ENCODE results near the gene PLEKHM3. TPM values are rescaled to one million over a fixed set of nuclear protein-coding genes. Genes with fewer than 3 reads are reported as not detected.

Gene PLEKHM3
- total RNA-seq, 2 donors from 2014 or later = 20.5 to 21.8 TPM

- no peak for TF ChIP-seq CTCF (IDR thresholded peaks at IDR 0.05)
- DNase-seq (ENCODE audit: low spot score) = no peak
- H3K9me3 ChIP-seq = no peaks in the 10 kb centered on the region
- no peak overlapping the region for H3K27ac ChIP-seq
- H3K4me1 ChIP-seq (ENCODE audit: control insufficient read depth in 1 of 2, low read depth in 2 of 2) = no peaks in the 10 kb centered on the region
- H3K4me3 ChIP-seq = no peak overlapping the region
- no peak for ATAC-seq (ENCODE audit: insufficient number of reproducible peaks, low FRiP score, low read depth)
- H3K36me3 ChIP-seq = no peaks in the 10 kb centered on the region
- no peaks in the 10 kb centered on the region for H3K27me3 ChIP-seq (replicated peaks; ENCODE audit: insufficient read depth)
Measured at GRCh38 chr2:207778298-207778882, 246.9 kb downstream of the PLEKHM3 start.

DNA sequence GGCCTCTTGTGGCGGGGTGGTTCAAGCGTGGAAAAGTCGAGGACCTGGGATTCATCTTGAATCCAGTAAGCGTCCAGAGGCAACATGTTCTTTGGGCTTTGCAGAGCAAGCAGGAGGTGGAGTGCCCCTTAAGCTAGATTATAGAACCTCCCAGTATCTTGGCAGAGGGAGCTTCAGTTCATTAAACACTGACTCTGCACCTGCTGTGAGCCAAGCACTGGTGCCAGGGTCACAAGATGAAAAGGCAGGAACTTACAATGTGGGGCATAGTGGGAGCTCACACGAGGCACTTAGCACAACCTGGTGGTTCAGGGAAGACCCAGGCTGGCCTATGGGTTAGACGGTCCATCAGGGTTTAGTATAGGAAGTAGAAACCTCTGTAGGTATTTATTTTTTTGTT, 248.2 kb downstream of the PLEKHM3 start:
- DNase-seq (ENCODE audit: low spot score) (no peak), ATAC-seq (ENCODE audit: insufficient number of reproducible peaks, low FRiP score, low read depth) (no peak)
- TF ChIP-seq CTCF (IDR thresholded peaks at IDR 0.05) = no peak
- Histone ChIP-seq H3K4me1 (ENCODE audit: control insufficient read depth in 1 of 2, low read depth in 2 of 2) (no peaks in the 10 kb centered on the region), H3K4me3 (no peak overlapping the region), H3K9me3 (no peaks in the 10 kb centered on the region), H3K27me3 (replicated peaks; ENCODE audit: insufficient read depth) (no peaks in the 10 kb centered on the region), H3K36me3 (no peaks in the 10 kb centered on the region), H3K27ac (no peak overlapping the region)

- no peaks in the 10 kb centered on the region for H3K9me3 ChIP-seq
- H3K36me3 ChIP-seq = no peaks in the 10 kb centered on the region
- no peak overlapping the region for H3K4me3 ChIP-seq
- TF ChIP-seq CTCF (IDR thresholded peaks at IDR 0.05) = no peak
- no peak overlapping the region for H3K27ac ChIP-seq
- ATAC-seq (ENCODE audit: insufficient number of reproducible peaks, low FRiP score, low read depth) (no peak), DNase-seq (ENCODE audit: low spot score) (no peak)
- H3K4me1 ChIP-seq (ENCODE audit: control insufficient read depth in 1 of 2, low read depth in 2 of 2) = peaks cover 0 to 8% of the 10 kb centered on the region in 2 donors
- H3K27me3 ChIP-seq (replicated peaks; ENCODE audit: insufficient read depth) = no peaks in the 10 kb centered on the region
Measured at GRCh38 chr2:207775473-207775872, 249.9 kb downstream of the PLEKHM3 start.

DNA sequence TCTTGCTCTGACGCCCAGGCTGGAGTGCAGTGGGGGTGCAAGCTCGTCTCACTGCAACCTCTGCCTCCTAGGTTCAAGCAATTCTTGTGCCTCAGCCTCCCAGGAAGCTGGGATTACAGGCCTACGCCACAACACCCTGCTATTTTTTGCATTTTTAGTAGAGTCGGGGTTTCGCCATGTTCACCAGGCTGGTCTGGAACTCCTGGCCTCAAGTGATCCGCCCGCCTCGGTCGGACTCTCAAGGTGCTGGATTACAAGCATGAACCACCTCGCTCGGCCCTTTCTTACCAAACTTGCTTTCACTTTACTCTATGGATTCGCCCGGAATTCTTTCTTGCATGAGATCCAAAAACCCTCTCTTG, 252.5 kb downstream of the PLEKHM3 start:
- ATAC-seq (ENCODE audit: insufficient number of reproducible peaks, low FRiP score, low read depth) (no peak), DNase-seq (ENCODE audit: low spot score) (no peak)
- Histone ChIP-seq H3K27ac (no peak overlapping the region), H3K4me3 (no peak overlapping the region), H3K9me3 (no peaks in the 10 kb centered on the region), H3K27me3 (replicated peaks; ENCODE audit: insufficient read depth) (no peaks in the 10 kb centered on the region), H3K36me3 (no peaks in the 10 kb centered on the region), H3K4me1 (ENCODE audit: control insufficient read depth in 1 of 2, low read depth in 2 of 2) (peaks cover 3 to 16% of the 10 kb centered on the region in 2 donors)
- TF ChIP-seq CTCF (IDR thresholded peaks at IDR 0.05) = no peak

- ATAC-seq (ENCODE audit: insufficient number of reproducible peaks, low FRiP score, low read depth) (no peak), DNase-seq (ENCODE audit: low spot score) (no peak)
- H3K4me1 ChIP-seq (ENCODE audit: control insufficient read depth in 1 of 2, low read depth in 2 of 2) = peaks cover 8 to 22% of the 10 kb centered on the region in 2 donors
- TF ChIP-seq CTCF (IDR thresholded peaks at IDR 0.05) = no peak
- no peak overlapping the region for H3K4me3 ChIP-seq
- H3K27me3 ChIP-seq (replicated peaks; ENCODE audit: insufficient read depth) = no peaks in the 10 kb centered on the region
- H3K27ac ChIP-seq = no peak overlapping the region
- no peaks in the 10 kb centered on the region for H3K36me3 ChIP-seq
- no peaks in the 10 kb centered on the region for H3K9me3 ChIP-seq
Measured at GRCh38 chr2:207772081-207772843, 253.1 kb downstream of the PLEKHM3 start.
